SU-DHL-6 (cell line): Measurements from ENCODE around the gene ACSS1.

ENCODE experiments used
- H2AFZ ChIP-seq: fragments of 200-600 bp; sonication (generic); 2 replicates; pipeline ENCODE4 v1.6.1; 2014; ENCODE audit warnings: low read depth, mild to moderate bottlenecking, moderate library complexity, mixed read lengths, antibody characterized with exemption, low read length; ENCODE audit not compliant: severe bottlenecking
- H3F3A ChIP-seq: fragments of 200-600 bp; shearing (Covaris generic); 2 replicates; pipeline ENCODE4 v1.6.0; 2016; ENCODE audit warnings: antibody characterized with exemption, mild to moderate bottlenecking; ENCODE audit not compliant: insufficient read depth
- H3K27ac ChIP-seq: fragments of 200-600 bp; sonication (generic); 2 replicates; pipeline ENCODE4 v1.5.1; 2016; ENCODE audit warnings: low read depth, mild to moderate bottlenecking, low read length, moderate library complexity, mixed read lengths
- H3K27me3 ChIP-seq: fragments of 200-600 bp; sonication (generic), shearing (Covaris generic); 2 replicates; pipeline ENCODE4 v1.6.0; 2014; ENCODE audit warnings: mild to moderate bottlenecking, low read length
- H3K36me3 ChIP-seq: fragments of 200-600 bp; sonication (generic); 2 replicates; pipeline ENCODE4 v1.6.1; 2014; ENCODE audit warnings: mild to moderate bottlenecking, low read length, mixed read lengths
- H3K4me2 ChIP-seq: fragments of 300-600, 200-600 bp; shearing (Covaris generic), sonication (generic); 2 replicates; pipeline ENCODE4 v1.6.0; 2014; ENCODE audit warnings: low read length, low read depth, mild to moderate bottlenecking; ENCODE audit not compliant: poor library complexity, severe bottlenecking
- H3K4me3 ChIP-seq: fragments of 200-600 bp; sonication (generic); 2 replicates; pipeline ENCODE4 v1.5.1; 2014; ENCODE audit warnings: antibody characterized with exemption, low read length, mild to moderate bottlenecking, mixed read lengths; ENCODE audit not compliant: insufficient read depth, poor library complexity, severe bottlenecking
- H3K79me2 ChIP-seq: fragments of 200-600 bp; sonication (generic); 2 replicates; pipeline ENCODE4 v1.6.1; 2014; ENCODE audit warnings: mild to moderate bottlenecking, low read length, moderate library complexity; ENCODE audit not compliant: insufficient read depth
- H3K9ac ChIP-seq: fragments of 200-600 bp; sonication (generic); 2 replicates; pipeline ENCODE4 v1.7.0; 2014; ENCODE audit warnings: mild to moderate bottlenecking, low read length
- H3K9me2 ChIP-seq: fragments of 200-600 bp; sonication (generic); replicated peaks from 2 replicates; pipeline ENCODE4 v1.6.1; 2014; ENCODE audit warnings: low read length; ENCODE audit not compliant: insufficient read depth
- H3K9me3 ChIP-seq: fragments of 200-600 bp; sonication (generic); 2 replicates; pipeline ENCODE4 v1.6.1; 2014; ENCODE audit warnings: low read length, mixed read lengths; ENCODE audit not compliant: insufficient read depth
- H4K20me1 ChIP-seq: fragments of 200-600 bp; sonication (generic); 2 replicates; pipeline ENCODE4 v1.6.1; 2014; ENCODE audit warnings: low read depth, mild to moderate bottlenecking, antibody characterized with exemption, low read length, moderate library complexity, mixed read lengths
- EZH2phosphoT487 ChIP-seq: fragments of 200-600 bp; sonication (generic), shearing (Covaris generic); conservative IDR thresholded peaks from 2 replicates; pipeline ENCODE4 v1.6.1; 2018; ENCODE audit warnings: mild to moderate bottlenecking, antibody characterized with exemption, low read length, moderate library complexity, mixed read lengths
- TF ChIP-seq, protein P1 (sequence below): fragments of 200-600 bp; sonication (generic); IDR thresholded peaks from one replicate; pipeline ENCODE4 v1.5.1; 2017; ENCODE audit warnings: antibody characterized with exemption, mild to moderate bottlenecking, low read length, moderate library complexity; ENCODE audit not compliant: insufficient read depth, poor library complexity, severe bottlenecking

Gene ACSS1

DNA sequence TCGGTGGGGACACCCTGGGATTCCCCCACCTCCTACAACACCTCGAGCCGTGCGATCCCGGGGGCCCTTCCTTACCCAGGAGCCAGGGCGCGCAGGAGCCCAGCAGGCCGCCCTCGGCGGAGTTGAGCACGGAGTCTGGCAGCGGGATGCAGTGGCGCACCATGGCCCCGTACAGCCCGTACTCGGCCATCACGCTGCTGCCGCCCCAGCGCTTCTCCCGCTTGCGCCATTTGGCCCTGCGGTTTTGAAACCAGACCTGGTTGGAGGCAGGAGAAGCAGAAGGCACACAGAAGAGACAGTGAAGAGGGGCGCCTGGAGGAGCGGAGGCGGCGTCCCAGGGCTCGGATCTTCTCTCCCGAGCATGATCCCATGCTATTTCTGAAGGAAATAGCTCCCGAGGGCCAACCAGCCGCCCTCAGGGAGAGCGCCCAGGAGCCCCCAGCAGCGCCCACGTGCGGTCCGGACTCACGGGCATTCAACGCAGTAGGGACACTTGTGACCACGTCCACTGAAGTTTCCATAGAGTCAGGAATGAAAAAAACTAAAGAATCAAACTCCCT lies 19.8 kb upstream of the ACSS1 start:
- Histone ChIP-seq H3K27me3 (no peaks in the 10 kb centered on the region), H3F3A (no peaks in the 10 kb centered on the region), H3K4me2 (no peak overlapping the region), H3K27ac (no peak overlapping the region), H3K4me3 (no peak overlapping the region), H2AFZ (no peak overlapping the region), H4K20me1 (no peaks in the 10 kb centered on the region), H3K9me2 (no peaks in the 10 kb centered on the region), H3K36me3 (no peaks in the 10 kb centered on the region), H3K9ac (no peak overlapping the region), H3K9me3 (no peaks in the 10 kb centered on the region), H3K79me2 (no peaks in the 10 kb centered on the region)
- no peak for TF ChIP-seq EZH2phosphoT487
- TF ChIP-seq, protein P1, sequence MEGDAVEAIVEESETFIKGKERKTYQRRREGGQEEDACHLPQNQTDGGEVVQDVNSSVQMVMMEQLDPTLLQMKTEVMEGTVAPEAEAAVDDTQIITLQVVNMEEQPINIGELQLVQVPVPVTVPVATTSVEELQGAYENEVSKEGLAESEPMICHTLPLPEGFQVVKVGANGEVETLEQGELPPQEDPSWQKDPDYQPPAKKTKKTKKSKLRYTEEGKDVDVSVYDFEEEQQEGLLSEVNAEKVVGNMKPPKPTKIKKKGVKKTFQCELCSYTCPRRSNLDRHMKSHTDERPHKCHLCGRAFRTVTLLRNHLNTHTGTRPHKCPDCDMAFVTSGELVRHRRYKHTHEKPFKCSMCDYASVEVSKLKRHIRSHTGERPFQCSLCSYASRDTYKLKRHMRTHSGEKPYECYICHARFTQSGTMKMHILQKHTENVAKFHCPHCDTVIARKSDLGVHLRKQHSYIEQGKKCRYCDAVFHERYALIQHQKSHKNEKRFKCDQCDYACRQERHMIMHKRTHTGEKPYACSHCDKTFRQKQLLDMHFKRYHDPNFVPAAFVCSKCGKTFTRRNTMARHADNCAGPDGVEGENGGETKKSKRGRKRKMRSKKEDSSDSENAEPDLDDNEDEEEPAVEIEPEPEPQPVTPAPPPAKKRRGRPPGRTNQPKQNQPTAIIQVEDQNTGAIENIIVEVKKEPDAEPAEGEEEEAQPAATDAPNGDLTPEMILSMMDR = no peak

DNA sequence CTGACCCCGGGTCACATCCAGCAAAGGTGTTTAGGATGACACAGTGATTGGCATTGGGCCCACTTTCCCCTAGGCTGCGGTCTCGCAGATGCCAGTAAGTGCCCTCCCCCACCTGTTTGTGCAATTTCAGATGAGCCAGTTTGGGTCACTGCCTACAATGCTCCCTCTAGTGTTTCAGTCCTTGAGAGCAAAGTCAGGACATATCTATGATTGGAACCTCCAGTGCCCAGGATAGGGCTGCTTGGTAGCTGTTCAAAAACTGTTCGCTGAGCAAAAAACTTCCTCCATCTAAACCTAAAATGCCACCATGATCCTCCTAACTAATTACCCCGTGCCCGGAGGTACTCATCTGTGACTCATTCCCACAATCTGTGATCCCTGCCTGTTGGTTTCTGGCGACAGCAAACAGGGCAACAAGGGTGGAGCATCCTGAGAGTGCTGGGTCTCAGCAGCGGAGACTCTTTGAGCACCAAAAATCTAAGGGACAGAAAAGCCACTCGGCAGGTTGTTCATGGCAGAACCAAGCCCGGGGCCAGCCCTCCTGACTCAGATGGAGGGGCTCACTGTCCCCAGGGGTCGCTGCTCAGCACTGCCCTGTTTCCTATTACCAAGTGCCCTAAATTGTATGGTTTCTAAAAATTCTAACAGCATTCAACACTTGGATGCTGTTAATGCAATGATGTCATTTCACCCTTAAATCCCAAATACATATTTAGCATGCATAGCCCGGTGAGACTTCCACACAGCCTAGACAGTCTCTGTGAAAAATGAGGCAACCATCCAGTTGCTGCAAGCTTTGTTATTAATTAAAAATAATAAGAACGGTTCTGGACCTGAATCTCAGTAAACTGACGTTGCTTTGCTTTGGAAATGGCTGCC lies 19.0 kb upstream of the ACSS1 start:
- no peaks in the 10 kb centered on the region for H3K9me3 ChIP-seq
- H3K9me2 ChIP-seq = no peaks in the 10 kb centered on the region
- H3K9ac ChIP-seq = no peak overlapping the region
- H3K36me3 ChIP-seq = no peaks in the 10 kb centered on the region
- H3K4me2 ChIP-seq = no peak overlapping the region
- no peak overlapping the region for H3K27ac ChIP-seq
- H2AFZ ChIP-seq = no peak overlapping the region
- TF ChIP-seq, protein P1 = no peak
- no peak for TF ChIP-seq EZH2phosphoT487
- no peaks in the 10 kb centered on the region for H4K20me1 ChIP-seq
- no peaks in the 10 kb centered on the region for H3K27me3 ChIP-seq
- H3K79me2 ChIP-seq = no peaks in the 10 kb centered on the region
- no peak overlapping the region for H3K4me3 ChIP-seq
- no peaks in the 10 kb centered on the region for H3F3A ChIP-seq

DNA sequence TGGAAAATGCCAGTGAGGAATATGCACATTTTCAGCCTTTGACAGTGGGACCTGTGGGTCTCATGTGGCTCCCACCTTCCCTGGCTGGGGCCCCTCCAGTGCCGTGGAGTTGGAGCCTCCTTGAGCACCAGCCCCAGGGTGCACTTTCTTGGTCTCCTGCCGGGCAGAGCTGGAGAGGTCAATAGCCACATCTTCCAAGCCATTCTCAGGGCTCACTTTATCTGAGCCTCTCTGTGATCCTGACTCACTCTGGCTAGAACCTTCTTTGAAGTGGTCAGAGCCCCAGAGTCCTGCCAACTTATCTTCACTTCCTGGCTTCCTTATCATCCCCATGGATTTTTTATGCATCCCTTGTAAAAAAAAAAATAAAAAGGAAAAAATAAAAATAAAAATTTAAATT lies 18.3 kb upstream of the ACSS1 start:
- no peak overlapping the region for H2AFZ ChIP-seq
- TF ChIP-seq EZH2phosphoT487 = no peak
- TF ChIP-seq, protein P1 = no peak
- no peaks in the 10 kb centered on the region for H3K9me2 ChIP-seq
- H3K9ac ChIP-seq = no peak overlapping the region
- H3K9me3 ChIP-seq = no peaks in the 10 kb centered on the region
- no peaks in the 10 kb centered on the region for H3F3A ChIP-seq
- H3K27me3 ChIP-seq = no peaks in the 10 kb centered on the region
- H3K36me3 ChIP-seq = no peaks in the 10 kb centered on the region
- no peaks in the 10 kb centered on the region for H3K79me2 ChIP-seq
- H3K27ac ChIP-seq = no peak overlapping the region
- no peak overlapping the region for H3K4me2 ChIP-seq
- no peaks in the 10 kb centered on the region for H4K20me1 ChIP-seq
- H3K4me3 ChIP-seq = no peak overlapping the region
